HG02798 (cell line): ENCODE data around the gene DLGAP4.
"Not testable (repeated sequence)": the region's sequence is repeated elsewhere in the genome, so short reads cannot be mapped to it uniquely, and the experiment has no call there.

Experiments
- ATAC-seq: cut with Tn5 transposase; IDR thresholded peaks from one replicate; pipeline ENCODE4 v1.9.1; 2021; ENCODE audit warnings: mild to moderate bottlenecking; ENCODE audit not compliant: unreplicated experiment, poor library complexity

The DLGAP4 gene

GRCh38 chr20:36465109-36466080 is 159.3 kb downstream of the DLGAP4 start:
- no peak for ATAC-seq

- ATAC-seq = no peak
These were observed 159.9 kb downstream of the DLGAP4 start for GRCh38 chr20:36466089-36466488.

GRCh38 chr20:36467076-36467999 is 161.2 kb downstream of the DLGAP4 start:
- no peak for ATAC-seq

- ATAC-seq = no peak
These were observed 162.2 kb downstream of the DLGAP4 start for GRCh38 chr20:36468149-36469000.

GRCh38 chr20:36469973-36470372 is 163.8 kb downstream of the DLGAP4 start:
- no peak for ATAC-seq

GRCh38 chr20:36471885-36472636 is 165.9 kb downstream of the DLGAP4 start:
- no peak for ATAC-seq

- ATAC-seq = no peak
These were observed 166.5 kb downstream of the DLGAP4 start for GRCh38 chr20:36472637-36473090.

GRCh38 chr20:36473164-36473563 is 167.0 kb downstream of the DLGAP4 start:
- no peak for ATAC-seq

- ATAC-seq = no peak
These were observed 168.4 kb downstream of the DLGAP4 start for GRCh38 chr20:36474563-36474962.

GRCh38 chr20:36475054-36475453 is 168.9 kb downstream of the DLGAP4 start:
- not testable (repeated sequence) for ATAC-seq

- no peak for ATAC-seq
These were observed 171.3 kb downstream of the DLGAP4 start for GRCh38 chr20:36477475-36477874.

GRCh38 chr20:36478137-36478905 is 172.2 kb downstream of the DLGAP4 start:
- no peak for ATAC-seq

GRCh38 chr20:36479938-36480337 is 173.8 kb downstream of the DLGAP4 start:
- no peak for ATAC-seq

- no peak for ATAC-seq
These were observed 174.4 kb downstream of the DLGAP4 start for GRCh38 chr20:36480456-36481048.

GRCh38 chr20:36481380-36482043 is 175.4 kb downstream of the DLGAP4 start:
- no peak for ATAC-seq

GRCh38 chr20:36482044-36482473 is 175.9 kb downstream of the DLGAP4 start:
- no peak for ATAC-seq

GRCh38 chr20:36483209-36483918 is 177.2 kb downstream of the DLGAP4 start:
- no peak for ATAC-seq
